Measurements from ENCODE around the gene HOXB5. TPM values are rescaled to one million over a fixed set of nuclear protein-coding genes. Genes with fewer than 3 reads are reported as not detected.

The HOXB5 gene
- total RNA-seq, 1 experiment from 2014 or later, result 5.9 TPM

- no peak for TF ChIP-seq EZH2 (IDR thresholded peaks at IDR 0.05; ENCODE audit: borderline replicate concordance, low read depth, low read length, poor library complexity, severe bottlenecking)
- TF ChIP-seq CTCF (conservative IDR thresholded peaks at IDR 0.05; ENCODE audit: low read depth, low read length), result no peak
- ChIA-PET POLR2A (ENCODE audit: low non-redundant PET) (no interaction called here), CTCF (no interaction called here)
- H3K4me3 ChIP-seq (ENCODE audit: low read depth, low read length, poor library complexity, severe bottlenecking), result peak overlapping the region; percentile 85
- peak overlapping the region; percentile 95 for H3K27ac ChIP-seq (ENCODE audit: low read depth, low read length, poor library complexity, severe bottlenecking)
- H3K4me1 ChIP-seq (ENCODE audit: insufficient read depth, low read length, poor library complexity, severe bottlenecking), result peaks cover 54% of the 10 kb centered on the region
- no peaks in the 10 kb centered on the region for H3K27me3 ChIP-seq (replicated peaks; ENCODE audit: insufficient read depth, low read depth, low read length, poor library complexity)
- intact Hi-C loops (cut with micrococcal nuclease; ENCODE audit: unreplicated experiment), result no loop called here
- H3K9me3 ChIP-seq (ENCODE audit: low read depth, low read length, poor library complexity, severe bottlenecking), result no peaks in the 10 kb centered on the region
- BruUV-seq (replicated peaks), result TSS peak; percentile 33
- DNase-seq (ENCODE audit: low spot score), result no peak
- H3K36me3 ChIP-seq (ENCODE audit: insufficient read depth, low read length, poor library complexity, severe bottlenecking), result peaks cover 19% of the 10 kb centered on the region
These were observed 48.0 kb downstream of the HOXB5 start for GRCh38 chr17:48545539-48545938.

- no peaks in the 10 kb centered on the region for H3K9me3 ChIP-seq (ENCODE audit: low read depth, low read length, poor library complexity, severe bottlenecking)
- peak; percentile 84 for DNase-seq (ENCODE audit: low spot score)
- H3K27me3 ChIP-seq (replicated peaks; ENCODE audit: insufficient read depth, low read depth, low read length, poor library complexity), result no peaks in the 10 kb centered on the region
- H3K4me3 ChIP-seq (ENCODE audit: low read depth, low read length, poor library complexity, severe bottlenecking), result peak within 1 kb of the TSS; percentile 85
- ChIA-PET CTCF (no interaction called here), POLR2A (ENCODE audit: low non-redundant PET) (no interaction called here)
- peaks cover 14% of the 10 kb centered on the region for H3K36me3 ChIP-seq (ENCODE audit: insufficient read depth, low read length, poor library complexity, severe bottlenecking)
- BruUV-seq (replicated peaks), result no TSS peak
- TF ChIP-seq CTCF (conservative IDR thresholded peaks at IDR 0.05; ENCODE audit: low read depth, low read length), result no peak
- TF ChIP-seq EZH2 (IDR thresholded peaks at IDR 0.05; ENCODE audit: borderline replicate concordance, low read depth, low read length, poor library complexity, severe bottlenecking), result no peak
- intact Hi-C loops (cut with micrococcal nuclease; ENCODE audit: unreplicated experiment), result no loop called here
- H3K4me1 ChIP-seq (ENCODE audit: insufficient read depth, low read length, poor library complexity, severe bottlenecking), result peaks cover 54% of the 10 kb centered on the region
- peak within 1 kb of the TSS; percentile 95 for H3K27ac ChIP-seq (ENCODE audit: low read depth, low read length, poor library complexity, severe bottlenecking)
These were observed 48.6 kb downstream of the HOXB5 start, which contains the start of gene HOXB2 for GRCh38 chr17:48545022-48545375. TSS of gene HOXB2 (minus strand) at chr17:48545109. CDS start at chr17:48544911, 198 bp downstream.

GRCh38 chr17:48544349-48545021 is 49.1 kb downstream of the HOXB5 start:
- no peak for TF ChIP-seq CTCF (conservative IDR thresholded peaks at IDR 0.05; ENCODE audit: low read depth, low read length)
- Histone ChIP-seq H3K9me3 (ENCODE audit: low read depth, low read length, poor library complexity, severe bottlenecking) (no peaks in the 10 kb centered on the region), H3K27me3 (replicated peaks; ENCODE audit: insufficient read depth, low read depth, low read length, poor library complexity) (no peaks in the 10 kb centered on the region), H3K27ac (ENCODE audit: low read depth, low read length, poor library complexity, severe bottlenecking) (peak overlapping the region; percentile 95), H3K4me1 (ENCODE audit: insufficient read depth, low read length, poor library complexity, severe bottlenecking) (peaks cover 50% of the 10 kb centered on the region), H3K36me3 (ENCODE audit: insufficient read depth, low read length, poor library complexity, severe bottlenecking) (peaks cover 9% of the 10 kb centered on the region), H3K4me3 (ENCODE audit: low read depth, low read length, poor library complexity, severe bottlenecking) (peak overlapping the region; percentile 85)
- intact Hi-C loops (cut with micrococcal nuclease; ENCODE audit: unreplicated experiment), result no loop called here
- CTCF ChIA-PET, result no interaction called here
- DNase-seq (ENCODE audit: low spot score), result peak; percentile 91
- POLR2A ChIA-PET (ENCODE audit: low non-redundant PET), result interaction anchor here (0.6 kb wide), 1 partner anchor 43 kb away, joined by 3 read pairs; no protein-coding TSS in a partner anchor
- no TSS peak for BruUV-seq (replicated peaks)
